Measurements from ENCODE around the gene PLGRKT. TPM values are rescaled to one million over a fixed set of nuclear protein-coding genes. Genes with fewer than 3 reads are reported as not detected.
"Not testable (repeated sequence)": the region's sequence is repeated elsewhere in the genome, so short reads cannot be mapped to it uniquely, and the experiment has no call there.

The PLGRKT gene
- total RNA-seq, 2 donors from 2014 or later: 55.9 to 56.2 TPM

DNA sequence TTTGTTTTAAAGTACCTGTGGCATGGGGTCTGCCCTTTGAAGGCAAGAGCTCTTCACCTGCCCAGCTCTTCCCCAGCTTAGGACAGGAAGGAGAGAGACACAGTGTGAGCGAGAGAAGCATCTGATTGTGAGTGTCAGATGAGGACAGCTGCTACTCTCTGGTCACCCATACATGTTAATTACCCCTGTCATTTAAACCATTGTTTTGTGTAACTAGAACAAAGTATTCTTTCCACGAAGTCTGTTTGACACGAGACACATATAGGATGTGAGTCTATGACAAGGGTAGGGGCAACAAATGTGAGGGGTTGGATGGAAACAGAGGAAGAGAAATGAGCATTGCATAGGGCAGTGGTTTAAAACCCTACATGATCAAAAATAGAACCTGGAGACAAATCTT, 9.6 kb upstream of the PLGRKT start:
- TF ChIP-seq, protein P1, sequence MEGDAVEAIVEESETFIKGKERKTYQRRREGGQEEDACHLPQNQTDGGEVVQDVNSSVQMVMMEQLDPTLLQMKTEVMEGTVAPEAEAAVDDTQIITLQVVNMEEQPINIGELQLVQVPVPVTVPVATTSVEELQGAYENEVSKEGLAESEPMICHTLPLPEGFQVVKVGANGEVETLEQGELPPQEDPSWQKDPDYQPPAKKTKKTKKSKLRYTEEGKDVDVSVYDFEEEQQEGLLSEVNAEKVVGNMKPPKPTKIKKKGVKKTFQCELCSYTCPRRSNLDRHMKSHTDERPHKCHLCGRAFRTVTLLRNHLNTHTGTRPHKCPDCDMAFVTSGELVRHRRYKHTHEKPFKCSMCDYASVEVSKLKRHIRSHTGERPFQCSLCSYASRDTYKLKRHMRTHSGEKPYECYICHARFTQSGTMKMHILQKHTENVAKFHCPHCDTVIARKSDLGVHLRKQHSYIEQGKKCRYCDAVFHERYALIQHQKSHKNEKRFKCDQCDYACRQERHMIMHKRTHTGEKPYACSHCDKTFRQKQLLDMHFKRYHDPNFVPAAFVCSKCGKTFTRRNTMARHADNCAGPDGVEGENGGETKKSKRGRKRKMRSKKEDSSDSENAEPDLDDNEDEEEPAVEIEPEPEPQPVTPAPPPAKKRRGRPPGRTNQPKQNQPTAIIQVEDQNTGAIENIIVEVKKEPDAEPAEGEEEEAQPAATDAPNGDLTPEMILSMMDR (IDR thresholded peaks at IDR 0.05): no peak
- no peaks in the 10 kb centered on the region for H3K27me3 ChIP-seq
- intact Hi-C loops (cut with DNase I): loop anchor here (10.0 kb wide), 1 partner anchor 693 kb away; no protein-coding TSS in a partner anchor
- no peak overlapping the region for H3K27ac ChIP-seq
- H3K4me1 ChIP-seq: no peaks in the 10 kb centered on the region
- no peak overlapping the region for H3K4me3 ChIP-seq
- H3K36me3 ChIP-seq: no peaks in the 10 kb centered on the region
- no peak overlapping the region for H3K9ac ChIP-seq (ENCODE audit: low read depth in 2 of 2, low read length in 2 of 2)
- H3K9me3 ChIP-seq: no peaks in the 10 kb centered on the region
- DNase-seq: no peak

DNA sequence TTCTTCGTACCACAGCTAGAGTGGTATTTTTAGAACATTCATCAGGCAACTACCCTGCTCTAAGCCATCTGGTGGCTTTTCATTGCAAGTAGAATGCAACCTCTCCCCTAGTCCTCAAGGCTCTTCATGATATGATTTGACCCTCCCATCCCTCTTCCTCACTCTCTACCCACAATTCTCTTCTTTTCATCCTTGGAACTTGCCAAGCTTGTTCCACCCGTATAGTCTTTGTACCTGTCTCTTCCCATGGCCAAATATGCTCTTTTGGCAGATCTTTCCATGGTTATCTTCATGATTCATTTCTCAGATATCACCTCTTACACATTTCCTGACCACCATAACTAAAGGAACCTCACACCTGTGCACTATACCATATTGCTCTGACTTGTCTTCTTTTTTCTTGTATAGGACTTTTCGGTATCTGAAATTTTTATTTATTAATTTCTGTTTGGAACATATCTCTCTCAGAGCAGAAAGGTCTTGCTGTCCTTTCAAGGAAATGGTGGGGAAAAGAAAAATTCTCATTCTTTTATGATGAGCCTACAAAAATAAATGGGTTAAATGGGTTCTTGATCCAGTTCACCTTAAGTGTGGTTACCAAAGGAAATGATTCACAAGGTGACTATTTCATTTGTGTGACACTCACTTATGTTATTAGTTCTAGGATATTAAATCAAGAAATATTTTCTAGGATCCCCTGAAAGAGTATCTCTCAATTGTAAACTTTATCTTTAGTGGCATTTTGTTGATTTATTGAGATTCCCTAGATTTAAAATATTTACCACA, 8.9 kb upstream of the PLGRKT start:
- DNase-seq: no peak
- Histone ChIP-seq H3K9ac (ENCODE audit: low read depth in 2 of 2, low read length in 2 of 2) (no peak overlapping the region), H3K9me3 (no peaks in the 10 kb centered on the region), H3K4me1 (no peaks in the 10 kb centered on the region), H3K4me3 (no peak overlapping the region), H3K27me3 (no peaks in the 10 kb centered on the region), H3K36me3 (no peaks in the 10 kb centered on the region), H3K27ac (no peak overlapping the region)
- intact Hi-C loops (cut with DNase I): loop anchor here (10.0 kb wide), 1 partner anchor 692 kb away; no protein-coding TSS in a partner anchor
- TF ChIP-seq, protein P1 (IDR thresholded peaks at IDR 0.05): no peak

DNA sequence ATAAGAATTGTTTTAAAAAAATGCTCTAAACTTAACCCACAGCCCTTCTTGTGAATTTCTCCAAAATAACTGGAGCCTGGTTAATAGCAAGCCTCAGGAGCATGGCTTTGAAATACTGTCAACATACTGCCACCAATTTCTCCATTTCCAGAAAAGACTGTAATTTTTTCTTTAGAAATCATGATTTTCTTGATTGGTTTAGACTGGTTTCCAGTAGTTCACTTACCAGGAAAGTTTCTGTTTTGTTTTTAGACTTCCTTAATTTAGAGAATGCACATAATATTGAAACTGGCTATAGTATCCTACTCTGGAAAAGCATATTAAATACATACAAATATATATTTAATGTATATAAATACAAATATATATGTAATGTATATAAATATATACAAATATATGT, 8.2 kb upstream of the PLGRKT start:
- DNase-seq: no peak
- H3K4me1 ChIP-seq: no peaks in the 10 kb centered on the region
- TF ChIP-seq, protein P1 (IDR thresholded peaks at IDR 0.05): no peak
- no peaks in the 10 kb centered on the region for H3K36me3 ChIP-seq
- no peak overlapping the region for H3K27ac ChIP-seq
- H3K9me3 ChIP-seq: no peaks in the 10 kb centered on the region
- intact Hi-C loops (cut with DNase I): loop anchor here (10.0 kb wide), 1 partner anchor 691 kb away; no protein-coding TSS in a partner anchor
- no peak overlapping the region for H3K9ac ChIP-seq (ENCODE audit: low read depth in 2 of 2, low read length in 2 of 2)
- no peak overlapping the region for H3K4me3 ChIP-seq
- no peaks in the 10 kb centered on the region for H3K27me3 ChIP-seq

DNA sequence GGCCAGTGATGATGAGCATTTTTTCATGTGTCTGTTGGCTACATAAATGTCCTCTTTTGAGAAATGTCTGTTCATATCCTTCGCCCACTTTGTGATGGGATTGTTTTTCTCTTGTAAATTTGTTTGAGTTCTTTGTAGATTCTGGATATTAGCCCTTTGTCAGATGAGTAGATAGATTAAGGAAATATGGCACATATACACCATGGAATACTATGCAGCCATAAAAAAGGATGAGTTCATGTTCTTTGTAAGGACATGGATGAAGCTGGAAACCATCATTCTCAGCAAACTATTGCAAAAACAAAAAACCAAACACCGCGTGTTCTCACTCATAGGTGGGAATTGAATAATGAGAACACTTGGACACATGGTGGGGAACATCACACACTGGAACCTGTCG, 7.4 kb upstream of the PLGRKT start:
- H3K27me3 ChIP-seq; H3K36me3 ChIP-seq; H3K9me3 ChIP-seq; H3K4me3 ChIP-seq; DNase-seq; H3K27ac ChIP-seq; H3K9ac ChIP-seq (ENCODE audit: low read depth in 2 of 2, low read length in 2 of 2); H3K4me1 ChIP-seq: not testable (repeated sequence)
- intact Hi-C loops (cut with DNase I): loop anchor here (10.0 kb wide), 1 partner anchor 690 kb away; no protein-coding TSS in a partner anchor

DNA sequence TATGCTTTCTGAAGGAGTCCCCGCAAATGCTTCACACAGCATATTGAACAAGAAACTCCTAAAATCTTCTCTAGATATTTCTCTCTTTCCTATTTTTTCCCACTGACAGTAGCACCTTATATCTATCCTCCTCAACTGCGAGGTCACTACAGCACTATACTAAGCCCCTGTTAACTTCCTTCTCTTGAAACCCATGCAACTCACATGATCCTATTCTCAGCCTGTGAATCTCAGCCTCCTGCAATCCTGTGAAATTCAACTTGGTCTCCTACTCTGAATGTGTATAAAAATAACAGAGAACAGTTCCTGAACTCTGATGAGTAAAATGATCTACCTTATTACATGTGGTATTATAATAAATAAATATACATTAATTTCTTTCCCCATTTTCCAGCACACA, 6.1 kb upstream of the PLGRKT start:
- Histone ChIP-seq H3K9me3 (no peaks in the 10 kb centered on the region), H3K4me1 (no peaks in the 10 kb centered on the region), H3K4me3 (no peak overlapping the region), H3K36me3 (no peaks in the 10 kb centered on the region), H3K27me3 (no peaks in the 10 kb centered on the region), H3K27ac (no peak overlapping the region), H3K9ac (ENCODE audit: low read depth in 2 of 2, low read length in 2 of 2) (no peak overlapping the region)
- TF ChIP-seq, protein P1 (IDR thresholded peaks at IDR 0.05): no peak
- no peak for DNase-seq
- intact Hi-C loops (cut with DNase I): loop anchor here (10.0 kb wide), 1 partner anchor 689 kb away; no protein-coding TSS in a partner anchor

Measured in colonic mucosa (tissue), 4 donors.